Measurements from ENCODE around the gene POLR1C. TPM values are rescaled to one million over a fixed set of nuclear protein-coding genes. Genes with fewer than 3 reads are reported as not detected.

POLR1C gene
- total RNA-seq, 1 donor from 2014 or later, result 36.2 TPM

Other genes with a start within 250 kb of the POLR1C start
- not detected in 2 replicates for gene SLC22A7, start 218.8 kb upstream of the POLR1C start, total RNA-seq
- 0.34 TPM in 1 of 2 replicates, not detected in the other for gene CRIP3, start 208.3 kb upstream of the POLR1C start, total RNA-seq
- 9.7 and 10.8 TPM in 2 replicates for gene ZNF318, start 147.4 kb upstream of the POLR1C start, total RNA-seq
- gene ABCC10, start 89.5 kb upstream of the POLR1C start, total RNA-seq, result 19.2 and 22.0 TPM in 2 replicates
- gene DLK2, start 61.5 kb upstream of the POLR1C start, total RNA-seq, result 0.60 and 0.68 TPM in 2 replicates
- gene TJAP1, start 39.5 kb upstream of the POLR1C start, total RNA-seq, result 12.6 and 17.9 TPM in 2 replicates
- gene LRRC73, start 6.7 kb upstream of the POLR1C start, total RNA-seq, result 0.14 and 0.17 TPM in 2 replicates
- gene YIPF3, start 163 bp upstream of the POLR1C start, total RNA-seq, result 135 and 149 TPM in 2 replicates
- 27.2 and 30.6 TPM in 2 replicates for gene XPO5, start 58.9 kb downstream of the POLR1C start, total RNA-seq
- gene POLH, start 59.1 kb downstream of the POLR1C start, total RNA-seq, result 22.5 and 32.3 TPM in 2 replicates
- 43.6 and 49.4 TPM in 2 replicates for gene GTPBP2, start 112.2 kb downstream of the POLR1C start, total RNA-seq
- 38.5 and 51.9 TPM in 2 replicates for gene MAD2L1BP, start 118.8 kb downstream of the POLR1C start, total RNA-seq
- 0.23 and 0.34 TPM in 2 replicates for gene RSPH9, start 127.9 kb downstream of the POLR1C start, total RNA-seq
- 44.2 and 57.1 TPM in 2 replicates for gene MRPS18A, start 170.7 kb downstream of the POLR1C start, total RNA-seq

Measured in dermis blood vessel endothelial cell (primary cell).